Measurements from ENCODE around the gene SNX32. TPM values are rescaled to one million over a fixed set of nuclear protein-coding genes. Genes with fewer than 3 reads are reported as not detected.

Gene SNX32
- total RNA-seq (under 1 TPM in 4 of 6 donors, not detected in 2; 0.12 to 0.75 (median 0.43) TPM), polyA plus RNA-seq (under 1 TPM; 0.23 to 0.30 TPM)

- no peaks in the 10 kb centered on the region for H3K9me3 ChIP-seq
- H3K27me3 ChIP-seq = no peaks in the 10 kb centered on the region
- peak; percentile 100 for ATAC-seq
- H3K4me3 ChIP-seq = peak within 1 kb of the TSS; percentile 33 to 58 (median 40)
- H3K27ac ChIP-seq = no peak within 1 kb of the TSS
- H3K36me3 ChIP-seq = no peaks in the 10 kb centered on the region
- no peak for FAIRE-seq
- peak; percentile 92 to 98 (median 96) for DNase-seq
- H3K4me1 ChIP-seq = no peaks in the 10 kb centered on the region
- WGBS, 2 donors = 2% methylated on average over 53 to 63 of the region's 63 CpGs
- intact Hi-C loops (cut with DNase I) = no loop called here
- no peak for TF ChIP-seq CTCF (IDR thresholded peaks at IDR 0.05)
Observed at GRCh38 chr11:65833297-65834030, at the start of gene SNX32. Gene SNX32, plus strand, starts transcription at chr11:65833963. Its CDS starts 103 bp downstream, at chr11:65834066.

- TF ChIP-seq CTCF (IDR thresholded peaks at IDR 0.05) = no peak
- 85 to 91% methylated on average over 8 of the region's 8 CpGs for WGBS, 2 donors
- H3K4me3 ChIP-seq = no peak overlapping the region
- H3K27ac ChIP-seq = no peak overlapping the region
- no peaks in the 10 kb centered on the region for H3K9me3 ChIP-seq
- ATAC-seq (no peak), FAIRE-seq (no peak), DNase-seq (peak in 2 of 6 donors; percentile 20 to 27)
- H3K4me1 ChIP-seq = peaks cover 0 to 13% (median 2%) of the 10 kb centered on the region in 3 donors
- no peaks in the 10 kb centered on the region for H3K36me3 ChIP-seq
- no peaks in the 10 kb centered on the region for H3K27me3 ChIP-seq
- intact Hi-C loops (cut with DNase I) = no loop called here
Observed at GRCh38 chr11:65785319-65786007, 48.3 kb upstream of the SNX32 start.

GRCh38 chr11:65786008-65786785 is 47.6 kb upstream of the SNX32 start:
- Histone ChIP-seq H3K4me1 (peaks cover 0 to 13% (median 2%) of the 10 kb centered on the region in 3 donors), H3K27ac (peak overlapping the region; percentile 22 to 44 (median 38)), H3K4me3 (peak overlapping the region; percentile 10 to 55 (median 29)), H3K27me3 (no peaks in the 10 kb centered on the region), H3K36me3 (no peaks in the 10 kb centered on the region), H3K9me3 (no peaks in the 10 kb centered on the region)
- 24 to 25% methylated on average over 70 to 74 of the region's 74 CpGs for WGBS, 2 donors
- no peak for TF ChIP-seq CTCF (IDR thresholded peaks at IDR 0.05)
- peak in 3 of 6 donors; percentile 17 to 84 (median 73) for DNase-seq
- intact Hi-C loops (cut with DNase I) = no loop called here
- ATAC-seq = peak; percentile 5 to 47 (median 24)
- FAIRE-seq = no peak

DNA sequence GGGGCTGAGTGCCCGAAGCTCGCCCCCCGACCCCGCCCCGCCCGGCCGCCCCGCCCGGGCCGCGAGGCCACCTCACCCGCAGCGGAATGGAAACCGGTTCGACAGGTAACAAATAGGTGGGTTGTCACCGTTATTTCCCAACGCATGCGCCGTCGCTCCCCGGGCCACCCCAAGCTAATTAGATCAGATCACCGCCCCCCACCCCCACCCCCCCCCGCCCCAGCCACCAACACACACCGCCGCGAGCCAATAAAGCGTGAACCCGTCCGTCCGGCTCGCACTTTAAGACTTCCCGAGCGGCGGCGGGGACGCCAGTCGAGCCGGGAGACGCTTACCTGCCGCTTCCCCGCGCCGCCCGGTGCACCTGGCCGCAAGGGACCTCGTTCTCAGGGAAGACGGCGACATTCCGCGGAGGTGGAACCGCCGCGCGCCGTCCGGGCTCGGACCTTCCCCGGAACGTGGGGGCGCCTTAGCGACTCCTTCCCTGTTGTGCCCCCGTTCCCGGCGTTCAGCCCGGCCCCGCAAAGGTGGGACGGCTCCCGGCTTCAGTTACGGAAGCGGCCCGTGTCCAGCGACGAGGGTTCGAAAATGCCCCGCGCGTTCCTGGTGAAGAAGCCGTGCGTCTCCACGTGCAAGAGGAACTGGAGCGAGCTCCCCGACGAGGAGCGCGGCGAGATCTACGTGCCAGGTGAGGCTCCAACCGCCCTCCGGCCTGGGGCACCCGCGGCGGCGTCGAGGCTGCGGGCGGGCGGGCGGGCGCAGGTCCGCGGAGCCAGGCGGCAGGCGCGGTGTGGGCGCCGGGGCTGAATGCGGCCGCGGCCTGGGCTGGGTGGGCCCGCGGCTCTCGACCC is 46.8 kb upstream of the SNX32 start, which contains the start of gene OVOL1:
Gene OVOL1, plus strand, starts transcription at position 278 of the 851 bp plus-strand sequence. Its CDS starts 311 bp downstream, at position 589.
- DNase-seq = peak; percentile 85 to 95 (median 89)
- 1% methylated on average over 57 to 111 of the region's 112 CpGs for WGBS, 2 donors
- Histone ChIP-seq H3K27ac (peak within 1 kb of the TSS; percentile 32 to 44 (median 41)), H3K36me3 (no peaks in the 10 kb centered on the region), H3K4me3 (peak within 1 kb of the TSS; percentile 27 to 55 (median 39)), H3K9me3 (no peaks in the 10 kb centered on the region), H3K4me1 (peaks cover 0 to 13% (median 2%) of the 10 kb centered on the region in 3 donors), H3K27me3 (no peaks in the 10 kb centered on the region)
- peak; percentile 77 to 87 (median 80) for ATAC-seq
- intact Hi-C loops (cut with DNase I) = no loop called here
- no peak for TF ChIP-seq CTCF (IDR thresholded peaks at IDR 0.05)
- FAIRE-seq = no peak
